GM12891 (cell line): ENCODE results near the gene WDR46.

Source experiments
- POLR2AphosphoS5 ChIP-seq: IDR thresholded peaks from 2 replicates; pipeline ENCODE4 v1.6.1; 2011; ENCODE audit warnings: low read depth, low read length, control low read depth
- TAF1 ChIP-seq: IDR thresholded peaks from 2 replicates; pipeline ENCODE4 v1.6.1; 2011; ENCODE audit warnings: low read depth, low read length, control low read depth

DNA sequence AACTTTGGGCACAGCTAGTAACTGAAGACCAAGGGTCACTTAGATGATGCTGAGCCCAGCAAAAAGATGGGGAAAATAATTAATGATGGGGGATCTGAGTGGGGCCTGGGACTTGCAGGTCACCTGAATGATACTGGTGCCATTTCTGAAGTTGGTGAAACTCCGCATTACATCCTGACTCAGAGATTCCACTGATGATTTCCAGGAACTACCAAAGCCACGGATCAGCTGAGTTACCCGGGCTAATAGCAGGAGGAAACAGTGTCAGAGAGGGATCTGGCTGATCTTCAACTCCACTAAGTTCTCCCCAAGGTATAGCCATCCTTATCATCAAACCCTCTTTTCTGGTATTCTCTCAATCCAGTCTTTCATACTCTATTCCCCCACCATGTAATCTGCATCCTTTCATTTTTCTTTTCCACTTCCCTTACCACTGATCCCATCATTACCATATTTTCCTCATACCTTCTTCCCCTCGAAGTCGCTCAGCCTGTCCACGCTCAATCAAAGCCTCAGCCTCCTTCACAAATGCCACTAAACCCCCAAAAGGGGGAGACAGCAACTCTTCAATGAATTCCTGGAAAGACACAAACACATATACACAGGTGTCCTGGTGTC, 37.5 kb downstream of the WDR46 start:
- TF ChIP-seq POLR2AphosphoS5 (no peak), TAF1 (no peak)
